ENCODE results near the gene CAMTA2. TPM values are rescaled to one million over a fixed set of nuclear protein-coding genes. Genes with fewer than 3 reads are reported as not detected.

The CAMTA2 gene
- total RNA-seq, 1 donor from 2014 or later, result 43.1 TPM

- H3K27ac Mint-ChIP-seq (ENCODE audit: unreplicated experiment), result peak overlapping the region; percentile 98
- DNase-seq (ENCODE audit: low read depth), result no peak
- H3K4me3 Mint-ChIP-seq (ENCODE audit: unreplicated experiment), result peak overlapping the region; percentile 98
- H3K9me3 Mint-ChIP-seq (ENCODE audit: unreplicated experiment), result no peaks in the 10 kb centered on the region
- no peak overlapping the region for H2AFZ ChIP-seq (ENCODE audit: low read depth, low read length)
- no peaks in the 10 kb centered on the region for H3K27me3 ChIP-seq (ENCODE audit: insufficient read depth, low read length)
- TF ChIP-seq EZH2 (IDR thresholded peaks at IDR 0.05; ENCODE audit: insufficient read depth, low read length) (no peak), CTCF (IDR thresholded peaks at IDR 0.05; ENCODE audit: insufficient read depth, low read depth, low read length) (no peak)
- H4K20me1 ChIP-seq (ENCODE audit: insufficient read depth, low read length), result peaks cover 59% of the 10 kb centered on the region
- no peaks in the 10 kb centered on the region for H3K27me3 Mint-ChIP-seq (ENCODE audit: low read depth, unreplicated experiment)
- H3K9me3 ChIP-seq (ENCODE audit: insufficient read depth, low read depth, low read length), result no peaks in the 10 kb centered on the region
- peak overlapping the region; percentile 82 for H3K4me3 ChIP-seq (ENCODE audit: insufficient read depth, low read depth, low read length)
- peaks cover 35% of the 10 kb centered on the region for H3K4me1 Mint-ChIP-seq (ENCODE audit: low read depth, unreplicated experiment)
- peak overlapping the region; percentile 99 for H3K4me2 ChIP-seq (ENCODE audit: low read length)
- H3K27ac ChIP-seq (ENCODE audit: low read depth, low read length), result peak overlapping the region; percentile 27
- H3K4me1 ChIP-seq (ENCODE audit: insufficient read depth, low read length), result peaks cover 32% of the 10 kb centered on the region
- FAIRE-seq, result no peak
- H3K36me3 ChIP-seq (ENCODE audit: insufficient read depth, low read length), result peaks cover 34% of the 10 kb centered on the region
- peak overlapping the region; percentile 93 for H3K9ac ChIP-seq (ENCODE audit: low read length)
- peaks cover 63% of the 10 kb centered on the region for H3K79me2 ChIP-seq (ENCODE audit: insufficient read depth, low read length)
- peaks cover 22% of the 10 kb centered on the region for H3K36me3 Mint-ChIP-seq (ENCODE audit: low read depth, unreplicated experiment)
Measured at GRCh38 chr17:4947010-4947410, 40.5 kb downstream of the CAMTA2 start.

GRCh38 chr17:4946312-4946976, 41.0 kb downstream of the CAMTA2 start:
- peak overlapping the region; percentile 27 for H3K27ac ChIP-seq (ENCODE audit: low read depth, low read length)
- no peak overlapping the region for H2AFZ ChIP-seq (ENCODE audit: low read depth, low read length)
- H3K27ac Mint-ChIP-seq (ENCODE audit: unreplicated experiment), result peak overlapping the region; percentile 98
- H3K4me2 ChIP-seq (ENCODE audit: low read length), result peak overlapping the region; percentile 99
- peak overlapping the region; percentile 98 for H3K4me3 Mint-ChIP-seq (ENCODE audit: unreplicated experiment)
- H3K36me3 ChIP-seq (ENCODE audit: insufficient read depth, low read length), result peaks cover 37% of the 10 kb centered on the region
- H3K9me3 ChIP-seq (ENCODE audit: insufficient read depth, low read depth, low read length), result no peaks in the 10 kb centered on the region
- no peaks in the 10 kb centered on the region for H3K9me3 Mint-ChIP-seq (ENCODE audit: unreplicated experiment)
- peaks cover 37% of the 10 kb centered on the region for H3K4me1 Mint-ChIP-seq (ENCODE audit: low read depth, unreplicated experiment)
- DNase-seq (ENCODE audit: low read depth) (no peak), FAIRE-seq (no peak)
- peaks cover 22% of the 10 kb centered on the region for H3K36me3 Mint-ChIP-seq (ENCODE audit: low read depth, unreplicated experiment)
- peak overlapping the region; percentile 93 for H3K9ac ChIP-seq (ENCODE audit: low read length)
- peaks cover 32% of the 10 kb centered on the region for H3K4me1 ChIP-seq (ENCODE audit: insufficient read depth, low read length)
- peaks cover 60% of the 10 kb centered on the region for H4K20me1 ChIP-seq (ENCODE audit: insufficient read depth, low read length)
- peaks cover 69% of the 10 kb centered on the region for H3K79me2 ChIP-seq (ENCODE audit: insufficient read depth, low read length)
- H3K27me3 ChIP-seq (ENCODE audit: insufficient read depth, low read length), result no peaks in the 10 kb centered on the region
- no peaks in the 10 kb centered on the region for H3K27me3 Mint-ChIP-seq (ENCODE audit: low read depth, unreplicated experiment)
- TF ChIP-seq EZH2 (IDR thresholded peaks at IDR 0.05; ENCODE audit: insufficient read depth, low read length) (no peak), CTCF (IDR thresholded peaks at IDR 0.05; ENCODE audit: insufficient read depth, low read depth, low read length) (no peak)
- H3K4me3 ChIP-seq (ENCODE audit: insufficient read depth, low read depth, low read length), result peak overlapping the region; percentile 82

GRCh38 chr17:4945944-4946280, 41.6 kb downstream of the CAMTA2 start:
- Histone ChIP-seq H3K4me1 (ENCODE audit: insufficient read depth, low read length) (peaks cover 37% of the 10 kb centered on the region), H3K36me3 (ENCODE audit: insufficient read depth, low read length) (peaks cover 37% of the 10 kb centered on the region), H3K79me2 (ENCODE audit: insufficient read depth, low read length) (peaks cover 74% of the 10 kb centered on the region), H4K20me1 (ENCODE audit: insufficient read depth, low read length) (peaks cover 60% of the 10 kb centered on the region), H3K4me2 (ENCODE audit: low read length) (peak overlapping the region; percentile 99), H3K27ac (ENCODE audit: low read depth, low read length) (peak overlapping the region; percentile 89), H2AFZ (ENCODE audit: low read depth, low read length) (no peak overlapping the region), H3K9me3 (ENCODE audit: insufficient read depth, low read depth, low read length) (no peaks in the 10 kb centered on the region), H3K4me3 (ENCODE audit: insufficient read depth, low read depth, low read length) (peak overlapping the region; percentile 82), H3K9ac (ENCODE audit: low read length) (peak overlapping the region; percentile 93), H3K27me3 (ENCODE audit: insufficient read depth, low read length) (no peaks in the 10 kb centered on the region)
- H3K9me3 Mint-ChIP-seq (ENCODE audit: unreplicated experiment), result no peaks in the 10 kb centered on the region
- FAIRE-seq (no peak), DNase-seq (ENCODE audit: low read depth) (no peak)
- H3K27me3 Mint-ChIP-seq (ENCODE audit: low read depth, unreplicated experiment), result no peaks in the 10 kb centered on the region
- peak overlapping the region; percentile 98 for H3K27ac Mint-ChIP-seq (ENCODE audit: unreplicated experiment)
- peaks cover 22% of the 10 kb centered on the region for H3K36me3 Mint-ChIP-seq (ENCODE audit: low read depth, unreplicated experiment)
- peak overlapping the region; percentile 98 for H3K4me3 Mint-ChIP-seq (ENCODE audit: unreplicated experiment)
- peaks cover 35% of the 10 kb centered on the region for H3K4me1 Mint-ChIP-seq (ENCODE audit: low read depth, unreplicated experiment)
- TF ChIP-seq CTCF (IDR thresholded peaks at IDR 0.05; ENCODE audit: insufficient read depth, low read depth, low read length) (no peak), EZH2 (IDR thresholded peaks at IDR 0.05; ENCODE audit: insufficient read depth, low read length) (no peak)
